22Rv1 (cell line): ENCODE results near the gene DGKD.

Experiments
- ZFX ChIP-seq: fragments of 450-650 bp; IDR thresholded peaks from 2 replicates; pipeline ENCODE4 v1.6.1; 2017; ENCODE audit warnings: antibody characterized with exemption, borderline replicate concordance
- TF ChIP-seq, protein P1 (sequence below): fragments of 450-650 bp; IDR thresholded peaks from 2 replicates; pipeline ENCODE4 v1.5.1; 2017; ENCODE audit warnings: mild to moderate bottlenecking

DNA sequence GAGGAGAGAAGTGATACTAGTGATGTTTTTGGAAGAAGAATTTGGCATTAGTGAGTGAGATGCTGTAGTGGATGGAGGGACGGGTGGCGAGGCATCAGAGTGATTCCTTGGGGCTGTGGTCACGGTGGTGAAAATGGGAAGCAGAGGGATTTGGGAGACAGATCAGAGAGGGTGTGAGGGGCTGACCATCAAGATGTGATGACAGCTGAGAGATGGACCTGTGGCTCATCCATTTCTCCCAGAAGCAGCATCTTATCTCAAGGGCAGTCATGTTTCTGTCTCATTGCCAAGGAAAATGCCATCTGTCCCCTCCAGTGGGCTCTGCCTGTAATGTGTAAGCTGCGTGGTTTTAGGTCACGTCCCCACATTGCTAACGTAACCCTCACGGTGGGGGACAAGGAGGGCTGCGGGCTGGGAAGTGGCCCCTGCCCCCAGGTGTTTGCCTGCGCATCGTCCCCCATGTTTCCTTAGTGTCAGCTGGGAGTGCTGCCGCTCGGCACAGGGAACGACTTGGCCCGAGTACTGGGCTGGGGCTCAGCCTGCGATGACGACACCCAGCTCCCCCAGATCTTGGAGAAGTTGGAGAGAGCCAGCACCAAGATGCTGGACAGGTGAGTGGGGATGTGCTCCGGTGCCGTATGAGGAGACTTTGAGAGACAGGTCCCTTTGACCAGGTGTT is 91.0 kb downstream of the DGKD start:
- TF ChIP-seq, protein P1, sequence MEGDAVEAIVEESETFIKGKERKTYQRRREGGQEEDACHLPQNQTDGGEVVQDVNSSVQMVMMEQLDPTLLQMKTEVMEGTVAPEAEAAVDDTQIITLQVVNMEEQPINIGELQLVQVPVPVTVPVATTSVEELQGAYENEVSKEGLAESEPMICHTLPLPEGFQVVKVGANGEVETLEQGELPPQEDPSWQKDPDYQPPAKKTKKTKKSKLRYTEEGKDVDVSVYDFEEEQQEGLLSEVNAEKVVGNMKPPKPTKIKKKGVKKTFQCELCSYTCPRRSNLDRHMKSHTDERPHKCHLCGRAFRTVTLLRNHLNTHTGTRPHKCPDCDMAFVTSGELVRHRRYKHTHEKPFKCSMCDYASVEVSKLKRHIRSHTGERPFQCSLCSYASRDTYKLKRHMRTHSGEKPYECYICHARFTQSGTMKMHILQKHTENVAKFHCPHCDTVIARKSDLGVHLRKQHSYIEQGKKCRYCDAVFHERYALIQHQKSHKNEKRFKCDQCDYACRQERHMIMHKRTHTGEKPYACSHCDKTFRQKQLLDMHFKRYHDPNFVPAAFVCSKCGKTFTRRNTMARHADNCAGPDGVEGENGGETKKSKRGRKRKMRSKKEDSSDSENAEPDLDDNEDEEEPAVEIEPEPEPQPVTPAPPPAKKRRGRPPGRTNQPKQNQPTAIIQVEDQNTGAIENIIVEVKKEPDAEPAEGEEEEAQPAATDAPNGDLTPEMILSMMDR = no peak
- no peak for TF ChIP-seq ZFX
